Posterior vena cava (tissue), 2 donors: Measurements from ENCODE around the gene ZNRF2. TPM values are rescaled to one million over a fixed set of nuclear protein-coding genes. Genes with fewer than 3 reads are reported as not detected.
"Not testable (repeated sequence)": the region's sequence is repeated elsewhere in the genome, so short reads cannot be mapped to it uniquely, and the experiment has no call there.

Source experiments
- DNase-seq: peaks from one replicate; pipeline ENCODE4 v3.0.0-alpha.2; 2020; ENCODE audit warnings: low spot score
- intact Hi-C, 2 donors: fragments of 100-400 bp; cut with DNase I; formaldehyde crosslinking; loops; one replicate each; pipeline versions ENCODE4 v1.14.1 to v1.14.2; 2022 to 2023
- total RNA-seq, 2 donors: library from RNA; stranded (reverse); fragmentation: NEBNext Ultra II Directional; extraction: Animal tissue kit (Norgen Biotek cat#: 25700); gene quantifications; one replicate each; pipeline ENCODE4 v1.2.1, GENCODE V29; 2021
- donor health status: DM: yes; HTN: yes; CAD: no.
- donor health status: DM: yes; HTN: yes; CAD: no.

The ZNRF2 gene
- total RNA-seq, 2 donors from 2014 or later, result 12.5 to 13.5 TPM

- no peak for DNase-seq
- intact Hi-C loops, result no loop called here
Observed at GRCh38 chr7:30379741-30380140, 95.3 kb downstream of the ZNRF2 start.

- DNase-seq, result no peak
- intact Hi-C loops, result no loop called here
Observed at GRCh38 chr7:30380294-30380693, 95.9 kb downstream of the ZNRF2 start.

GRCh38 chr7:30380824-30381223 is 96.4 kb downstream of the ZNRF2 start:
- DNase-seq, intact Hi-C loops: not testable (repeated sequence)

GRCh38 chr7:30382607-30383006 is 98.2 kb downstream of the ZNRF2 start:
- DNase-seq, result no peak
- intact Hi-C loops, result no loop called here

- DNase-seq, result no peak
- intact Hi-C loops, result no loop called here
Observed at GRCh38 chr7:30389791-30390190, 105.4 kb downstream of the ZNRF2 start.

GRCh38 chr7:30390736-30391636 is 106.6 kb downstream of the ZNRF2 start:
- intact Hi-C loops, result no loop called here
- no peak for DNase-seq

GRCh38 chr7:30391806-30392205 is 107.4 kb downstream of the ZNRF2 start:
- no peak for DNase-seq
- intact Hi-C loops, result no loop called here

- intact Hi-C loops, result no loop called here
- no peak for DNase-seq
Observed at GRCh38 chr7:30395676-30396075, 111.3 kb downstream of the ZNRF2 start.

GRCh38 chr7:30396389-30396788 is 112.0 kb downstream of the ZNRF2 start:
- intact Hi-C loops, result no loop called here
- DNase-seq, result no peak

- DNase-seq, result no peak
- intact Hi-C loops, result no loop called here
Observed at GRCh38 chr7:30403477-30403876, 119.1 kb downstream of the ZNRF2 start.

- DNase-seq, result no peak
- intact Hi-C loops, result no loop called here
Observed at GRCh38 chr7:30405179-30405578, 120.8 kb downstream of the ZNRF2 start.

- intact Hi-C loops, result no loop called here
- no peak for DNase-seq
Observed at GRCh38 chr7:30406664-30407425, 122.4 kb downstream of the ZNRF2 start.

- intact Hi-C loops, result loop anchor here (5.0 to 10.0 kb wide), 2 partner anchors 244 to 1436 kb away; no protein-coding TSS in a partner anchor
Observed at GRCh38 chr7:30411173-30411572, 126.8 kb downstream of the ZNRF2 start.

GRCh38 chr7:30411897-30412296 is 127.5 kb downstream of the ZNRF2 start:
- DNase-seq, result no peak
- intact Hi-C loops, result loop anchor here (5.0 to 10.0 kb wide), 2 partner anchors 245 to 1437 kb away; no protein-coding TSS in a partner anchor

More at GRCh38 chr7:30411173-30411572, 126.8 kb downstream of the ZNRF2 start:
- no peak for DNase-seq

- DNase-seq, result no peak
- intact Hi-C loops, result loop anchor here (5.0 to 10.0 kb wide), 2 partner anchors 246 to 1438 kb away; no protein-coding TSS in a partner anchor
Observed at GRCh38 chr7:30412782-30413504, 128.5 kb downstream of the ZNRF2 start.

- intact Hi-C loops, result loop anchor here (5.0 to 10.0 kb wide), 2 partner anchors 247 to 1439 kb away; no protein-coding TSS in a partner anchor
- no peak for DNase-seq
Observed at GRCh38 chr7:30413864-30414263, 129.5 kb downstream of the ZNRF2 start.
